Fibroblast of lung (primary cell): ENCODE results near the gene CYP2W1. TPM values are rescaled to one million over a fixed set of nuclear protein-coding genes. Genes with fewer than 3 reads are reported as not detected.

Source experiments
- DNase-seq, 2 donors: peaks; one replicate each; pipeline versions ENCODE4 v3.0.0 to v3.0.0-alpha.2; 2010; ENCODE audit warnings: low read depth in 2 of 2
- H2AFZ ChIP-seq: 2 replicates; pipeline ENCODE4 v1.5.1; 2012; ENCODE audit warnings: low read length, control low read depth, inconsistent platforms
- H3K27ac ChIP-seq: 2 replicates; pipeline ENCODE4 v1.5.1; 2011; ENCODE audit warnings: low read length, control low read depth; ENCODE audit not compliant: insufficient read depth
- H3K27me3 ChIP-seq: 2 replicates; pipeline ENCODE4 v1.5.1; 2011; ENCODE audit warnings: mild to moderate bottlenecking, low read length; ENCODE audit not compliant: control insufficient read depth, insufficient read depth
- H3K36me3 ChIP-seq: 2 replicates; pipeline ENCODE4 v1.5.1; 2011; ENCODE audit warnings: low read length; ENCODE audit not compliant: control insufficient read depth, insufficient read depth
- H3K4me1 ChIP-seq: 2 replicates; pipeline ENCODE4 v1.5.1; 2011; ENCODE audit warnings: low read length; ENCODE audit not compliant: control insufficient read depth, insufficient read depth; ENCODE audit errors: extremely low read depth
- H3K4me2 ChIP-seq: 2 replicates; pipeline ENCODE4 v1.5.1; 2011; ENCODE audit warnings: low read length, control low read depth; ENCODE audit not compliant: insufficient read depth; ENCODE audit errors: extremely low read depth
- H3K4me3 ChIP-seq, 4 experiments: fragments of 200-600 bp in 1 of 4; sonication (generic) in 1 of 4; replicated peaks in 1 of 4; 2 replicates each; pipeline ENCODE4 v1.5.1; 2011 to 2016; ENCODE audit warnings: low read length in 4 of 4, low read depth in 3 of 4, mild to moderate bottlenecking in 3 of 4, control low read depth in 2 of 4, inconsistent platforms in 1 of 4, mixed read lengths in 1 of 4; ENCODE audit not compliant: insufficient read depth in 1 of 4; ENCODE audit errors: control extremely low read depth in 1 of 4
- H3K79me2 ChIP-seq: 2 replicates; pipeline ENCODE4 v1.5.1; 2012; ENCODE audit warnings: mild to moderate bottlenecking, low read length, inconsistent platforms; ENCODE audit not compliant: control insufficient read depth, insufficient read depth
- H3K9ac ChIP-seq: 2 replicates; pipeline ENCODE4 v1.5.1; 2011; ENCODE audit warnings: mild to moderate bottlenecking, low read length, control low read depth; ENCODE audit not compliant: insufficient read depth
- H3K9me3 ChIP-seq: 2 replicates; pipeline ENCODE4 v1.5.1; 2012; ENCODE audit warnings: low read depth, low read length; ENCODE audit not compliant: control insufficient read depth, insufficient read depth
- H4K20me1 ChIP-seq: 2 replicates; pipeline ENCODE4 v1.5.1; 2011; ENCODE audit warnings: low read length; ENCODE audit not compliant: control insufficient read depth, insufficient read depth; ENCODE audit errors: extremely low read depth
- EZH2 ChIP-seq: IDR thresholded peaks from 2 replicates; pipeline ENCODE4 v1.5.1; 2012; ENCODE audit warnings: low read length, control low read depth, mild to moderate bottlenecking; ENCODE audit errors: missing control alignments
- polyA plus RNA-seq, 2 donors: library from polyadenylated mRNA; depleted of rRNA in 1 of 2; stranded (reverse) in 1 of 2; unstranded in 1 of 2; fragments of >200 nt; gene quantifications; 2 replicates each; pipeline ENCODE4 v1.2.1, GENCODE V29; 2011 to 2012; ENCODE audit warnings: missing spikeins in 1 of 2
- total RNA-seq: library from RNA; depleted of rRNA; stranded (reverse); fragments of >200 nt; gene quantifications from 2 replicates; pipeline ENCODE4 v1.2.1, GENCODE V29; 2014
- TF ChIP-seq, protein P1 (sequence below), 2 donors: IDR thresholded peaks in 1 of 2; conservative IDR thresholded peaks in 1 of 2; 1 replicate in 1 of 2; 2 replicates in 1 of 2; pipeline ENCODE4 v1.5.1; 2011 to 2012; ENCODE audit warnings: low read length in 2 of 2, control low read depth in 1 of 2, inconsistent platforms in 1 of 2, low read depth in 1 of 2, mild to moderate bottlenecking in 1 of 2

Gene CYP2W1
- total and polyA plus RNA-seq, 2 donors (not counting 1 experiment from before 2014, with no cell fraction given): not detected

DNA sequence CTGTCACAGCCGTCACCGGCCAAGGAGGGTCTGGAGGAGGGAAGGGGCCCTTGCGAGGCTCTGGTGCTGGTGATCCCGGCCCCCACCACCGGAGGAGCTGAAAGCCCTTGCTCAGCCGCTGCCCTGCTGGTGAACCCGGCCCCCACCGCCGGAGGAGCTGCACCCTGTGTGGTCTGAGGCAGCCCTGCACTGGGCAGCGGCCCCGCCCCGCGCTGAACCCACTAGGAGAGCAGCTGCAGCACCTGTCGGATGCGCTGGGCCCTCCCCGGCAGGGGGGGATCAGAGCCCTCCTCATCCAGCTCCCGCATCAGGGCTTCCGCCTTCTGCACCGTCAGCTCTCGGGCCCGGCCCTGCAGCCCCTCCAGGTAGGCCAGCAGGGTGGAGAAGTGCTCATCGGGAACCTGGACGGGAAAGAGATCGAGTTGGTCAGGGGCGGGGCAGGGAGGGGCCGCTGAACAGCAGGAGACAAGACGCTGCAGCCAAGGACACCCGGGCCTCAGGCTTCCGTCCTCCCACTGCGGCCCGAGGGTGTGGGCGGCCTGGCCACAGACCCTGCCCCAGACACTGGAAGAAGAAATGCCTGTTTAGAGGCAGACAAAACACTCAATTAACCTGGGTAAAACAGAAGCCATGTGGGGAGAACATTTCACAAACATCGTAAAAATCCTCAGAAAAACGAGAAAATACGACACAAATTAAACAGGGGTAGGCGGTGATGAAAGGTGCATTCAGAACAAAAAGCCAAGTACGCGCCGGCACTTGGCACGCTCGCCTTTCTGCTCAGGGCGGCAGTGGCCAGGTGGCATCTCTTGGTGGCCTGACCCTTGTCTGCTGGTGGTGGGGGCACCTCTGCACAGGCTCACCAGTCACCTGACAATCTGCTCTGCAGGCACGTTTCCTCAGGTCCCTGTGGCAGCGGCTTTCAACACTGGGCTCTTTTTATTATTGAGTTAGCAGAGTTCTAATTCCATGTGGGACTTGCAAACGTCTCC, 14.7 kb downstream of the CYP2W1 start:
- H2AFZ ChIP-seq: no peak overlapping the region
- no peaks in the 10 kb centered on the region for H3K27me3 ChIP-seq
- H3K4me1 ChIP-seq: no peaks in the 10 kb centered on the region
- peaks cover 7% of the 10 kb centered on the region for H3K36me3 ChIP-seq
- H3K4me2 ChIP-seq: no peak overlapping the region
- TF ChIP-seq, protein P1, sequence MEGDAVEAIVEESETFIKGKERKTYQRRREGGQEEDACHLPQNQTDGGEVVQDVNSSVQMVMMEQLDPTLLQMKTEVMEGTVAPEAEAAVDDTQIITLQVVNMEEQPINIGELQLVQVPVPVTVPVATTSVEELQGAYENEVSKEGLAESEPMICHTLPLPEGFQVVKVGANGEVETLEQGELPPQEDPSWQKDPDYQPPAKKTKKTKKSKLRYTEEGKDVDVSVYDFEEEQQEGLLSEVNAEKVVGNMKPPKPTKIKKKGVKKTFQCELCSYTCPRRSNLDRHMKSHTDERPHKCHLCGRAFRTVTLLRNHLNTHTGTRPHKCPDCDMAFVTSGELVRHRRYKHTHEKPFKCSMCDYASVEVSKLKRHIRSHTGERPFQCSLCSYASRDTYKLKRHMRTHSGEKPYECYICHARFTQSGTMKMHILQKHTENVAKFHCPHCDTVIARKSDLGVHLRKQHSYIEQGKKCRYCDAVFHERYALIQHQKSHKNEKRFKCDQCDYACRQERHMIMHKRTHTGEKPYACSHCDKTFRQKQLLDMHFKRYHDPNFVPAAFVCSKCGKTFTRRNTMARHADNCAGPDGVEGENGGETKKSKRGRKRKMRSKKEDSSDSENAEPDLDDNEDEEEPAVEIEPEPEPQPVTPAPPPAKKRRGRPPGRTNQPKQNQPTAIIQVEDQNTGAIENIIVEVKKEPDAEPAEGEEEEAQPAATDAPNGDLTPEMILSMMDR (conservative IDR thresholded peaks at IDR 0.05 in 1 of 2, IDR thresholded peaks at IDR 0.05 in 1 of 2; ENCODE audit: low read depth in 1 of 2, low read length in 2 of 2): no peak
- TF ChIP-seq EZH2: no peak
- no peaks in the 10 kb centered on the region for H3K79me2 ChIP-seq
- DNase-seq: no peak
- no peaks in the 10 kb centered on the region for H3K9me3 ChIP-seq
- no peak overlapping the region for H3K9ac ChIP-seq
- H3K4me3 ChIP-seq: no peak overlapping the region
- no peaks in the 10 kb centered on the region for H4K20me1 ChIP-seq
- H3K27ac ChIP-seq: no peak overlapping the region

DNA sequence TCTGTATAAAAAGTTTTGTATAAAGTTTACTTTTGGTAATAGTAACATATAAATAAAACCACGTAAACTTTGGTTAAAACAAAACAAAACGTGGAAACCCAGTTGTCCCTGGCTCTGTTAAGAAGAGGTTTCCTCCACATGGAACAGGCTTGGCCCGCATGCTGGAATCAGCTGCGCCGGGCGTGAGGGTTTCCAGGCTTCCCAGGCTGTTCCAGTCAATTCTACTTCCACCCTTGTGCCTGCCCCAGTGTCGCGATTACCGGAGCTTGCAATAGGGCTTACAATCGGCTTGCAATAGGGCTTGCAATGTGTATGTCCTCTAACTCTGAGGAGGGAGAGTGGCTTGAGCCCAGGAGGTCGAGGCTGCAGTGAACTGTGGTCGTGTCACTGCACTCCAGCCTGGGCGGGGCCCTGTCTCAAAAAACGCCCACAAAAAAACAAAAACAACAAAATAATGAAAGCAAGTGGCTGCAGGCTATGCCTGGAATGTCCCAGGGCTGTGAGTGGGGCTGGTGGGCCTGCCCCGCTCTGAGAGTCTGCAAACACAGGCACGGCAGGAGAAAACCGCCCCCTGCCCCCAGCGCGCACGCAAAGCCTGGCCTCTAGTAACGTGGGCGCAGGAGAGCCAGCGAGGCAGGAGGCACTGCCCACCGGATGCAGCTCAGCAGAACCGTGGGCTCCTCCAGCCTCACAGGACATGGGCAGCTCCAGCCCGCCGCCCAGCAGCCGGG, 16.3 kb downstream of the CYP2W1 start:
- TF ChIP-seq EZH2: no peak
- TF ChIP-seq, protein P1 (conservative IDR thresholded peaks at IDR 0.05 in 1 of 2, IDR thresholded peaks at IDR 0.05 in 1 of 2; ENCODE audit: low read depth in 1 of 2, low read length in 2 of 2): no peak
- Histone ChIP-seq H3K4me2 (no peak overlapping the region), H4K20me1 (no peaks in the 10 kb centered on the region), H3K27me3 (no peaks in the 10 kb centered on the region), H3K36me3 (peaks cover 7% of the 10 kb centered on the region), H3K79me2 (no peaks in the 10 kb centered on the region), H3K4me3 (no peak overlapping the region), H3K27ac (no peak overlapping the region), H3K4me1 (no peaks in the 10 kb centered on the region), H3K9me3 (no peaks in the 10 kb centered on the region), H3K9ac (no peak overlapping the region), H2AFZ (no peak overlapping the region)
- DNase-seq: peak in 1 of 2 donors; percentile 6
